ENCODE data around the gene TIMM50. TPM values are rescaled to one million over a fixed set of nuclear protein-coding genes. Genes with fewer than 3 reads are reported as not detected.

TIMM50 gene
- total RNA-seq, 2 donors from 2014 or later, result 60.0 to 80.9 TPM

- DNase-seq (ENCODE audit: low spot score), result no peak
- no peak overlapping the region for H3K27ac ChIP-seq
- peak overlapping the region; percentile 68 to 99 for H3K4me3 ChIP-seq
- H3K4me1 ChIP-seq, result peaks cover 0 to 17% of the 10 kb centered on the region in 2 donors
- peaks cover 12% of the 10 kb centered on the region for H3K36me3 ChIP-seq
- H3K9me3 ChIP-seq, result no peaks in the 10 kb centered on the region
- no peaks in the 10 kb centered on the region for H3K27me3 ChIP-seq
- TF ChIP-seq CTCF (IDR thresholded peaks at IDR 0.05), result no peak
Observed at GRCh38 chr19:39481676-39482075, 1.0 kb downstream of the TIMM50 start.

- Histone ChIP-seq H3K27ac (no peak overlapping the region), H3K4me3 (no peak overlapping the region), H3K27me3 (no peaks in the 10 kb centered on the region), H3K9me3 (no peaks in the 10 kb centered on the region), H3K4me1 (peaks cover 0 to 17% of the 10 kb centered on the region in 2 donors), H3K36me3 (peaks cover 22% of the 10 kb centered on the region)
- DNase-seq (ENCODE audit: low spot score), result no peak
- no peak for TF ChIP-seq CTCF (IDR thresholded peaks at IDR 0.05)
Observed at GRCh38 chr19:39483141-39483540, 2.5 kb downstream of the TIMM50 start.

GRCh38 chr19:39489756-39490155 lies 9.1 kb downstream of the TIMM50 start:
- H3K27me3 ChIP-seq, result no peaks in the 10 kb centered on the region
- no peaks in the 10 kb centered on the region for H3K9me3 ChIP-seq
- H3K27ac ChIP-seq, result no peak overlapping the region
- no peak for DNase-seq (ENCODE audit: low spot score)
- peaks cover 54% of the 10 kb centered on the region for H3K36me3 ChIP-seq
- no peak overlapping the region for H3K4me3 ChIP-seq
- H3K4me1 ChIP-seq, result no peaks in the 10 kb centered on the region
- TF ChIP-seq CTCF (IDR thresholded peaks at IDR 0.05), result no peak

GRCh38 chr19:39492225-39492624 lies 11.6 kb downstream of the TIMM50 start:
- no peak for DNase-seq (ENCODE audit: low spot score)
- no peak for TF ChIP-seq CTCF (IDR thresholded peaks at IDR 0.05)
- peaks cover 41% of the 10 kb centered on the region for H3K36me3 ChIP-seq
- H3K27me3 ChIP-seq, result no peaks in the 10 kb centered on the region
- no peak overlapping the region for H3K27ac ChIP-seq
- H3K4me1 ChIP-seq, result no peaks in the 10 kb centered on the region
- no peak overlapping the region for H3K4me3 ChIP-seq
- H3K9me3 ChIP-seq, result no peaks in the 10 kb centered on the region

- H3K36me3 ChIP-seq, result peaks cover 36% of the 10 kb centered on the region
- DNase-seq (ENCODE audit: low spot score), result no peak
- no peak for TF ChIP-seq CTCF (IDR thresholded peaks at IDR 0.05)
- H3K9me3 ChIP-seq, result no peaks in the 10 kb centered on the region
- H3K4me1 ChIP-seq, result peaks cover 0 to 3% of the 10 kb centered on the region in 2 donors
- H3K27ac ChIP-seq, result no peak overlapping the region
- no peak overlapping the region for H3K4me3 ChIP-seq
- no peaks in the 10 kb centered on the region for H3K27me3 ChIP-seq
Observed at GRCh38 chr19:39492788-39493187, 12.2 kb downstream of the TIMM50 start.

- peaks cover 4 to 10% of the 10 kb centered on the region in 2 donors for H3K27me3 ChIP-seq
- no peak for DNase-seq (ENCODE audit: low spot score)
- H3K27ac ChIP-seq, result no peak overlapping the region
- no peak overlapping the region for H3K4me3 ChIP-seq
- no peaks in the 10 kb centered on the region for H3K9me3 ChIP-seq
- H3K36me3 ChIP-seq, result peaks cover 17% of the 10 kb centered on the region
- TF ChIP-seq CTCF (IDR thresholded peaks at IDR 0.05), result no peak
- H3K4me1 ChIP-seq, result peaks cover 0 to 19% of the 10 kb centered on the region in 2 donors
Observed at GRCh38 chr19:39494661-39495060, 14.0 kb downstream of the TIMM50 start.
